Stimulated activated CD8-positive, alpha-beta memory T cell treated with anti-CD3 and anti-CD28 coated beads, Interleukin-2, amount 100 ng/mL, for 1 hour (primary cell): ENCODE measurements around the gene NCOA3.
"Not testable (repeated sequence)": the region's sequence is repeated elsewhere in the genome, so short reads cannot be mapped to it uniquely, and the experiment has no call there.

Experiments used
- DNase-seq, 2 donors: peaks; one replicate each; pipeline ENCODE4 v3.0.0-alpha.2; 2020; ENCODE audit warnings: low read depth in 2 of 2

The NCOA3 gene

DNA sequence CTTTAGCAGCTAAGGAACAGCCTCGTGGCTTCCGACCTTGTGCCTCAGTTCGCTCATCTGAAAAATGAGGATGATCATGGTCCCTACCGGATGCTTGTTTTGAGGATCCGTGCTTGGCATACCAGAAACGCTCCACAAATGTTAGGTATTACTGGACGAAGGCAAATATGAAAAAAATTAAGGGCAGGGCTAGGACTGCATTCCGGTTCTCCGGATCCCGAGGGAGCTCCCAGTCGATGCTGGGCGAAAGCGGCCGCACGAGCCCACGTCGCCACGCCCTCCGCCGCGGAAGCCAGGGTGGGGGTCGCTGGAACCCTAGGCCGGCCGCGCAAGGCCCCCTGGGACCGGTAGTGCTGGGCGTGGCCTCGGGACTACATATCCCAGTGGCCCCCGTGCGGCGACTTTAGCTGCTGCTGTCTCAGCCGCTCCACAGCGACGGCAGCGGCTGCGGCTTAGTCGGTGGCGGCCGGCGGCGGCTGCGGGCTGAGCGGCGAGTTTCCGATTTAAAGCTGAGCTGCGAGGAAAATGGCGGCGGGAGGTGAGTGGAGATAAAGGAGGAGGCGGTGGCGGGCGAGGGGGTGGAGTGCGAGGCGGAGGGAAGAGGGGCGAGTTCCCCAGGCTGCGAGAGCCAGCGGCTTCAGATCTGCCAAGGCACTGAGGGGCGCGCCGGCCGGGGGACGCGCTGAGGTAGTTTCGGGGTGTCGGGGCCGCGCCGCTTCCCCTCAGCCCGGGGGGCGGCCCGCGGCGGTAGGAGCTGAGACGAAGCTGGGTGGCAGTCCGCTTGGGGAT, at the start of gene NCOA3:
TSS of gene NCOA3 (plus strand) at position 406 of the 789 bp plus-strand sequence. CDS start 120,361 bp downstream, outside the sequence.
- DNase-seq = peak; percentile 78 to 84

- DNase-seq = no peak
These were observed 48.9 kb upstream of the NCOA3 start for GRCh38 chr20:47452736-47453161.

GRCh38 chr20:47453167-47453782, 48.4 kb upstream of the NCOA3 start:
- DNase-seq = no peak

GRCh38 chr20:47454298-47455132, 47.2 kb upstream of the NCOA3 start:
- DNase-seq = no peak

DNA sequence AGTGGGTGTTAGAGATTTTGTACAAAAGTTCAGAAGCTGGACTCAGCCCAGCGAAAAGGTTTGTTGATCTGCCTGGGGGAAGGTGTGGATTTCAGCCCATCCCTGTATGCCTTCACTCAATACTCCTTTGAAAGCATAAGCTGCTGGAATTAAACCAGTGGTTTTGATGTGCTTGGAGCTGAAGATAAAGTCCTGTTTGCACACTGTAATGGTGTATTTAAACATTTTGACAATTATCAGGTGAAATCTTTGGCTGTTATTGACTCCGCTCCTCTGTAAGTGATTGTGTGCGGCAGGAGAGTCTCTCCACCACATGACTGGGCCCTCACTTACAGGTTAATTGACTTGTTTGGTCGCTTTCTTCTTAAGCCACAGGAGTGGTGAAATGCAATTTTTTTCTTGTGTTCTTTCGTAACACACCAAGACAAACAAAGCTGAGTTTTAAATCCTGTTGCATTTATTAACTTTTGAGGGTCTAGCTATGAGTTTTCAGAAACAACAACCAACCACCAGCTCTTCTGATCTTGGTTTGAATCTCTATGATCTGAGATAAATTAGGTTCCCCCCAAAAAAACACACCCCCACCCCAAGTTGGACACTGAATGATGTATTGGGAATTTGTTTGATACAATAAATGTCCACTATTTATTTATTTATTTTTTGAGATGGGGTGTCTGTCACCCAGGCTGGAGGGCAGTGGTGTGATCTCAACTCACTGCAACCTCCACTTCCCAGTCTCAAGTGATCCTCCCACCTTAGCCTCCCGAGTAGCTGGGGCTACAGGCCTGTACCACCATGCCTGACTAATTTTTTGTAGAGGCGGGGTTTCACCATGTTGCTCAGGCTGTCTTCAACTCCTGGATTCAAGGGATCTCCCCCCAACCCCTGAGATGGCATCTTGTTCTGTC, 46.3 kb upstream of the NCOA3 start:
- DNase-seq = no peak

DNA sequence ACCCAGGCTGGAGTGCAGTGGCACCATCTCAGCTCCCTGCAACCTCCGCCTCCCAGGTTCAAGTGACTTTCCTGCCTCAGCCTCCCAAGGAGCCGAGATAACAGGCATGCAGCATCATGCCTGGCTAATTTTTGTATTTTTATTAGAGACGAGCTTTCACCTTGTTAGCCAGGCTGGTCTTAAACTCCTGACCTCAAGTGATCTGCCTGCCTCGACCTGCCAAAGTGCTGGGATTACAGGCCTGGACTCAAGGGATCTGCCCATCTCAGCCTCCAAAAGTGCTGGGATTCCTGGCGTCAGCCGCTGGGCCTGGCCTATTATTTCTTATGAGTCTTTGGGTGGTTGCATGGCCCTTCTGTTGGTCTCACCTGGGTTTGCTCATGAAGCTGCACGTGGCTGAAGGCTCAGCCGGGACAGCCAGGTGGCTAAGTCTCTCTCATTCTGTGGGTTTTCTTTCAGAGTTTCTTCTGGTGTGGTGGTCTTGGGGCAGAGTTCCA, 45.6 kb upstream of the NCOA3 start:
- DNase-seq = no peak

DNA sequence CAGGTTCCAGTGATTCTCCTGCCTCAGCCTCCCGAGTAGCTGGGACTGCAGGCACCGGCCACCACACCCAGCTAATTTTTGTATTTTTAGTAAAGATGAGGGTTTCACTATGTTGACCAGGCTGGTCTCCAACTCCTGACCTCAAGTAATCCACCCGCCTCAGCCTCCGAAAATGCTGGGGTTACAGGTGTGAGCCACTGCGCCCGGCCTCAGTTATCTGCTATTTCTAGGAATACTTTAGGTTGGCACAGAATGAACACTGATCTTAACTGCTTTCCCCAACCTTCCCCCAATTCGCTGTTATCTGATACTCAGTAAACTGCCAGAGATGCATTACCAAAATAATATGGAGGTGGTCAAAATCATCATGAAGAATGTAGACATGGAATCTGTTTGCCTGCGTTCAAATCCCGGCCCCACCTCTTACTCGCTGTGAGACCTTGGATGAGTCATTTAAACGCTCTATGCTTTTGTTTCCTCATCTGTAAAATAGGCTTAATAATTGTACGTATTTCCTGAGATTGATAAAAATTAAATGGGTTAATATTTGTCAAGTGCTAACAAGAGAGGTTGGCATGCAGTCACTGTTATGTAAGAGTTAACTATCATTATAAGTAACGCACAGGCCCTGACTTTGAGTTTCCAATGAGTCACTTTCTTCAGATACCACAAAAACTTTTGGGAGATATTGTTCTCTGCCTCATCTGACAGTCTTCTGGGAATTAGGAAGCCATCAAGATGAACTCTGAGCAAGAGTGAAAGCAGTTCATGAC, 44.5 kb upstream of the NCOA3 start:
- DNase-seq = no peak

DNA sequence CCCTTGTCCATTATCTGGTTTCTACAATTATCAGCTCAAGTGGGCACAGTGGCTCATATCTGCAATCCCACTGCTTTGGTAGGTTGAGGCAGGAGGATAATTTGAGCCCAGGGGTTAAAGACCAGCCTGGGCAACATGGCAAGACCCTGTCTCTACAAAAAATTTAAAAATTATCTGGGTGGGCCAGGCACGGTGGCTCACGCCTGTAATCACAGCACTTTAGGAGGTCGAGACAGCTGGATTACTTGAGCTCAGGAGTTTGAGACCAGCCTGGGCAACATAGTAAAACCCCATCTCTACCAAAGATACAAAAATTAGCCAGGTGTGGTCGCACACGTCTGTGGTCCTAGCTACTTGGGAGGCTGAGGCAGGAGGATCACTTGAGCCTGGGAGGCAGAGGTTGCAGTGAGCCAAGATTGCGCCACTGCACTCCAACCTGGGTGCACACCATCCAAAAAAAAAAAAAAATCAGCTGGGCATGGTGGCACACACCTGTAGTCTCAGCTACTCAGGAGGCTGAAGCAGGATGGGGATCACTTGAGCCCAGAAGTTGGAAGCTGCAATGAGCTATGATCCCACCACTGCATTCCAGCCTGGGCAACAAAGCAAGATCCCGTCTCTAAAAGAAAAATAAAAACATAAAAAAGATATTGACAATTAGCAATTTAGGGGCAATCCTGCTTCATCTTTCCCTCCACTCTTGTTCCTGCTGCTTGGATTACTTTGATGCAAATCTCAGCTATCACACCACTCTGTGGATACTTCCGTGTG, 43.2 kb upstream of the NCOA3 start:
- not testable (repeated sequence) for DNase-seq

GRCh38 chr20:47459344-47460073, 42.2 kb upstream of the NCOA3 start:
- DNase-seq = no peak

GRCh38 chr20:47460761-47461112, 41.0 kb upstream of the NCOA3 start:
- not testable (repeated sequence) for DNase-seq

GRCh38 chr20:47461120-47461685, 40.5 kb upstream of the NCOA3 start:
- DNase-seq = no peak

DNA sequence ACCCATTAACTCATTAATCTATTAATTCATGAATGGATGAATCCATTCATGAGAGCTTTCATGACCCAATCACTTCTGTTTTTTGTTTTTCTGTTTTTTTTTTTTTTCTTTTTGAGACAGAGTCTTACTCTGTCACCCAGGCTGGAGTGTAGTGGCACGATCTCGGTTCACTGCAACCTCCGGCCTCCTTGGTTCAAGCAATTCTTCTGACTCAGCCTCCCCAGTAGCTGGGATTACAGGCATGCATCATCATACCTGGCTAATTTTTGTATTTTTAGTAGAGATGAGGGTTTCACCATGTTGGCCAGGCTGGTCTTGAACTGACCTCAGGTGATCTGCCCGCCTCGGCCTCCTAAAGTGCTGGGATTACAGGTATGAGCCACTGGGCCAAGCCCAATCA, 39.8 kb upstream of the NCOA3 start:
- DNase-seq = not testable (repeated sequence)

DNA sequence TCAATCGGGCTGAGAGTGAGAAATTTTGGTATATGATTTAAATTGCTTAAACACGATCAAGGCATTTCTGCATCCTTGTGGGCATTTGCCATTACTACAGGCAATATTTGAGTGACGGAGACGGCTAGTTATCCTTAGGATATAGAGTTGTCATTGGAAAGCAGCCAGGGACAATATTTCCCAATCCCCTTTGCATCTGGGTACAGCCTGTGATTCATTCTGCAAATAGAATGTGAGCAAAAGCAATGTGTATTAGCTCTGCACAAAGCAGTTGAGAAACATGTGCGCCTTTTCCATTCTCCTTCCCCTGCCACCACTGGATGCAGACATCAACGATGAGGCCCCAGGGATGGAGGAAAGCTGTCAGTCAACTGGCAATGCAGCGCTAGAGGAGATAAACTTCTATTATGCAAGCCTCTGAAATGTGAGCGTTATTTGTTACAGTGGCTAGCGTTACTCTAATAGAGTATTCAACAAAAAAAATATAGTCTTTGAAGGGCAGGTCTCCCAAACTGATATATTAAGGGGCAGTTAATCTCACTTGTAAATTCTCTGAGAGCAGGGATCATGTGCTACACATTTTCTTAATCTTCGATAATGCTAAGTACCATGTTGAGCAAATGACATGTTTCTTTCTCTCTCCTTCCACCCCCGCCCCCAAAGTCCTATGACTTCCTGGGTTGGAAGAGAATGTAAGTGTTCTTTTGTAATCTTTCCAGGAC, 37.1 kb upstream of the NCOA3 start:
- no peak for DNase-seq

DNA sequence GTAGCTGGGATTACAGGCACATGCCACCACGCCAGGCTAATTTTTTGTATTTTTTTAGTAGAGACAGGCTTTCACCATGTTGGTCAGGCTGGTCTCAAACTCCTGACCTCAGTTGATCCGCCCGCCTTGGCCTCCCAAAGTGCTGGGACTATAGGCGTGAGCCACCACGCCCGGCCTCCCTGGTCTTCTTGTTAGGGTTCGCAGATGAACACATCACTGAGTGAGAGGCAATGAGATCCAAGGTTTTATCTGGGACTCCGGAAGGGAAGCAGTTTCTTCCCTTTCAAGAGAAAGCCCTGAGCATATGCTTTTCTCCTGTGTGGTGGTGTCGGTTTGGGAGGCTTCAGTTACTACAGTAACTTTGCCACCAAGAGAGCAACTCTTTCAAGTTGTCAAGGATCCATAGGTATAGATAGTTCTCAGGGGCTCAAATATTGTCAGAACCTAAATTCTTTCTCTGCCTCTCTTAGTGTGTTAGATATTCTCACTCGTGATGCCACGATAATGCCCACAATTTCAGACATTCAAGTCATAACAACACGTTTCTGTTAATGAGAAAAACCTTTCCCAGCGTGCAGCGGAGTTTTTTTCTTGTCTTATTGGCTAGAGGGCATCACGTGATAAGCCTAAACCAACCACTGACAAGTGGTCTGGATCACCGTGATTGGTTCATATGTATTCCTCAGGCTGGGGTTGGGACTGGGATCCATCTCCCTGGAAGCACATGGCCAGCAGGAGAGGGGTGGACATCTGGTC, 36.2 kb upstream of the NCOA3 start:
- no peak for DNase-seq

GRCh38 chr20:47466213-47466612, 35.5 kb upstream of the NCOA3 start:
- no peak for DNase-seq

DNA sequence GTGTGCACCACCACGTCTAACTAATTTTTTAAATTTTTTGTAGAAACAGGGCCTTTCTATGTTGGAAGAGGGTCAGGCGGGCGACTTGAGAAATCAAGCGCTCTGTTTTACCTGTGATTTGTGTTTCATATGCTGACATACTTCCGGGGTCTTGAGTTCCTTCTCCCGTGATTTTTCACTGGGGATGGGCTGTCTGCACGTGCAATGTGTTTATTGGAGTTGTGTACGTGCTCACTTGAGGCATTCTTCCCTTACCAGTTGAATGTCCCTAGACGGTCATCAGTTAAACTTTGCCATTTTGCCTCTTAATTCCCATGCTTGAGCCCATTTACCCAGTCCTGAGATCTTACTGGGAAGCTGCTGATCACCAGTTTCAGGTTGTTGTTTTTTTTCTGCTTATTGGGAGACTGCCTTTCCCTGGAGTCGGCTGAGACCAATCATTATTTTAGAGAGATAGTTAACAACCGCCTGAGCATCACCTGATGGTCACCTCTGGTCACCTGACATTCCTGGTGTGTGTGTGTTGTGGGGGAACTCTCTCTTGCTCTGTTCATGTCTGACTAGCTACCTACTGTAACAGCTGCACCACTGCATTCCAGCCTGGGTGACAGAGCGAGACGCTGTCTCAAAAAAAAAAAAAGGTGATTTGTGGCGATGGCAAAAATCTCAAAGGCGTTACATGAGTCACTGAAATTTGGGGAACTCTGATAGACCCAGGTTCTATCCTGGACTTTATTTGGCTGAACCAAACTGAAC, 34.8 kb upstream of the NCOA3 start:
- no peak for DNase-seq
